GM23338 (cell line): ENCODE data around the gene ERICH3. TPM values are rescaled to one million over a fixed set of nuclear protein-coding genes. Genes with fewer than 3 reads are reported as not detected.

ENCODE experiments used
- ATAC-seq: fragments of 200-7000 bp; cut with Tn5 transposase; 3 replicates; pipeline ENCODE4 v1.9.1; 2020
- DNase-seq: peaks from one replicate; pipeline ENCODE4 v3.0.0-alpha.2; 2015; ENCODE audit warnings: low spot score
- H2AFZ ChIP-seq: fragments of 200-600 bp; sonication (generic); 2 replicates; pipeline ENCODE4 v1.8.0; 2016; ENCODE audit warnings: antibody characterized with exemption, mild to moderate bottlenecking, moderate library complexity
- H3F3A ChIP-seq: fragments of 200-600 bp; sonication (generic); replicated peaks from 2 replicates; pipeline ENCODE4 v1.8.0; 2017; ENCODE audit warnings: antibody characterized with exemption, mixed run types, low read depth
- H3K27ac ChIP-seq: fragments of 200-600 bp; sonication (generic); 2 replicates; pipeline ENCODE4 v1.6.1; 2016; ENCODE audit warnings: low read depth
- H3K27me3 ChIP-seq: fragments of 200-600 bp; sonication (generic); 2 replicates; pipeline ENCODE4 v1.8.0; 2016; ENCODE audit warnings: mild to moderate bottlenecking, mixed run types, moderate library complexity; ENCODE audit not compliant: insufficient read depth
- H3K36me3 ChIP-seq: fragments of 200-600 bp; sonication (generic); 2 replicates; pipeline ENCODE4 v1.8.0; 2016; ENCODE audit warnings: mild to moderate bottlenecking; ENCODE audit not compliant: insufficient read depth
- H3K4me1 ChIP-seq: fragments of 200-600 bp; sonication (generic); 2 replicates; pipeline ENCODE4 v1.8.0; 2016; ENCODE audit warnings: mild to moderate bottlenecking, moderate library complexity; ENCODE audit not compliant: insufficient read depth
- H3K4me2 ChIP-seq: fragments of 200-600 bp; sonication (generic); 2 replicates; pipeline ENCODE4 v1.7.1; 2017; ENCODE audit warnings: mixed run types
- H3K4me3 ChIP-seq: fragments of 200-600 bp; sonication (generic); 2 replicates; pipeline ENCODE4 v1.6.1; 2016; ENCODE audit warnings: mixed run types
- H3K79me2 ChIP-seq: fragments of 200-600 bp; sonication (generic); replicated peaks from 2 replicates; pipeline ENCODE4 v1.8.0; 2017; ENCODE audit warnings: mild to moderate bottlenecking; ENCODE audit not compliant: insufficient read depth
- H3K9me2 ChIP-seq: fragments of 200-600 bp; sonication (generic); 2 replicates; pipeline ENCODE4 v1.8.0; 2017; ENCODE audit not compliant: insufficient read depth
- H4K20me1 ChIP-seq: fragments of 200-600 bp; sonication (generic); replicated peaks from 2 replicates; pipeline ENCODE4 v1.8.0; 2017; ENCODE audit warnings: mild to moderate bottlenecking; ENCODE audit not compliant: insufficient read depth
- H3K27ac Mint-ChIP-seq: 2 replicates; pipeline ENCODE4 v1.8.0; 2020; ENCODE audit warnings: inconsistent platforms, mild to moderate bottlenecking, moderate library complexity, mixed read lengths
- H3K27me3 Mint-ChIP-seq: 3 replicates; pipeline ENCODE4 v1.8.0; 2022; ENCODE audit warnings: low read depth, mild to moderate bottlenecking, moderate library complexity, mixed read lengths, inconsistent platforms; ENCODE audit not compliant: insufficient read depth, poor library complexity
- H3K36me3 Mint-ChIP-seq: 3 replicates; pipeline ENCODE4 v1.8.0; 2021; ENCODE audit warnings: low read depth, mild to moderate bottlenecking, inconsistent platforms, moderate library complexity, mixed read lengths
- H3K4me1 Mint-ChIP-seq: 3 replicates; pipeline ENCODE4 v1.8.0; 2020; ENCODE audit warnings: mild to moderate bottlenecking, inconsistent platforms, mixed read lengths
- H3K4me3 Mint-ChIP-seq: 3 replicates; pipeline ENCODE4 v1.8.0; 2021; ENCODE audit warnings: moderate library complexity, mild to moderate bottlenecking, inconsistent platforms, mixed read lengths
- H3K9me3 Mint-ChIP-seq: 3 replicates; pipeline ENCODE4 v1.8.0; 2020; ENCODE audit warnings: moderate library complexity, mild to moderate bottlenecking, inconsistent platforms, mixed read lengths
- CREB1 ChIP-seq: fragments of 250-450 bp; sonication (Bioruptor Pico); IDR thresholded peaks from 2 replicates; pipeline ENCODE4 v1.5.0; 2020; ENCODE audit warnings: low read depth, mild to moderate bottlenecking, moderate library complexity
- EZH2 ChIP-seq: fragments of 200-600 bp; sonication (generic); IDR thresholded peaks from one replicate; pipeline ENCODE4 v1.8.0; 2017; ENCODE audit warnings: antibody characterized with exemption, mild to moderate bottlenecking, low read depth; ENCODE audit not compliant: unreplicated experiment
- NANOG ChIP-seq: IDR thresholded peaks from 2 replicates; pipeline ENCODE4 v1.6.1; 2016; ENCODE audit warnings: antibody characterized with exemption, borderline replicate concordance
- POLR2AphosphoS5 ChIP-seq: IDR thresholded peaks from 2 replicates; pipeline ENCODE4 v1.6.1; 2016; ENCODE audit warnings: antibody characterized with exemption, low read depth
- STAT1 ChIP-seq: IDR thresholded peaks from one replicate; pipeline ENCODE4 v1.6.1; 2016; ENCODE audit warnings: antibody characterized with exemption; ENCODE audit not compliant: unreplicated experiment
- ZNF114 ChIP-seq: fragments of 250-450 bp; sonication (Bioruptor Pico); IDR thresholded peaks from 2 replicates; pipeline ENCODE4 v1.5.0; 2020; ENCODE audit warnings: mild to moderate bottlenecking, moderate library complexity
- polyA plus RNA-seq: library from polyadenylated mRNA; unstranded; fragments of >200 nt; fragmentation: Nextera tagmentation; extraction: Ambion mirVana; gene quantifications from 2 replicates; pipeline ENCODE4 v1.2.1, GENCODE V29; 2016
- total RNA-seq: library from RNA; depleted of rRNA; stranded (reverse); fragments of >200 nt; shearing (Covaris generic); gene quantifications from 2 replicates; pipeline ENCODE4 v1.2.3, GENCODE V29; 2014
- TF ChIP-seq, protein P1 (sequence below), 2 experiments: fragments of 200-600 bp in 1 of 2; sonication (generic) in 1 of 2; conservative IDR thresholded peaks; 2 replicates each; pipeline versions ENCODE4 v1.5.1 to v1.6.1; 2016 to 2017; ENCODE audit warnings: antibody characterized with exemption in 2 of 2, low read depth in 2 of 2, mild to moderate bottlenecking in 2 of 2, moderate library complexity in 1 of 2
- TF ChIP-seq, protein P2 (sequence below): fragments of 250-450 bp; sonication (Bioruptor Pico); IDR thresholded peaks from 2 replicates; pipeline ENCODE4 v1.5.0; 2020; ENCODE audit warnings: mild to moderate bottlenecking, moderate library complexity
- TF ChIP-seq, protein P3 (sequence below): IDR thresholded peaks from one replicate; pipeline ENCODE4 v1.6.1; 2018; ENCODE audit warnings: antibody characterized with exemption; ENCODE audit not compliant: unreplicated experiment
- TF ChIP-seq, protein P4 (sequence below): IDR thresholded peaks from 2 replicates; pipeline ENCODE4 v1.6.1; 2016; ENCODE audit warnings: antibody characterized with exemption

The ERICH3 gene
- total and polyA plus RNA-seq, 2 experiments from 2014 or later = not detected

DNA sequence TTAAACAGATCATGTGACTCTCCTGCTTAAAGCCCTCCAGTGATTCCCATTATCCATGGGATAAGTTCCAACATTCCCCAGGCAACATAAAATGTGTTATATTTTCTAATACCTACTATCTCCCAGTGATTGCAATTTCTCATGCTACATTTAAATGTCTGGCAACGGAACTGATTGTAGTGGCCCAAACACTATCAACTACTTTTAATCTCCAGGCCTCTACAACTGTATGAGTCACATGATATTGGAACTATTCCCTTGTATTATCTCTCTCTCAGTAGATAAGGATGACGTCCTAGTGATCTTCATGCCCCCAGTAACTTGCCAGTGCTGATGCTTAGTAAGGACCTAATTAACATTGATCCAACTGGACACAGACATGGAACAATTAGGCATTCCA is 49.9 kb downstream of the ERICH3 start (continued):
- TF ChIP-seq, protein P1, sequence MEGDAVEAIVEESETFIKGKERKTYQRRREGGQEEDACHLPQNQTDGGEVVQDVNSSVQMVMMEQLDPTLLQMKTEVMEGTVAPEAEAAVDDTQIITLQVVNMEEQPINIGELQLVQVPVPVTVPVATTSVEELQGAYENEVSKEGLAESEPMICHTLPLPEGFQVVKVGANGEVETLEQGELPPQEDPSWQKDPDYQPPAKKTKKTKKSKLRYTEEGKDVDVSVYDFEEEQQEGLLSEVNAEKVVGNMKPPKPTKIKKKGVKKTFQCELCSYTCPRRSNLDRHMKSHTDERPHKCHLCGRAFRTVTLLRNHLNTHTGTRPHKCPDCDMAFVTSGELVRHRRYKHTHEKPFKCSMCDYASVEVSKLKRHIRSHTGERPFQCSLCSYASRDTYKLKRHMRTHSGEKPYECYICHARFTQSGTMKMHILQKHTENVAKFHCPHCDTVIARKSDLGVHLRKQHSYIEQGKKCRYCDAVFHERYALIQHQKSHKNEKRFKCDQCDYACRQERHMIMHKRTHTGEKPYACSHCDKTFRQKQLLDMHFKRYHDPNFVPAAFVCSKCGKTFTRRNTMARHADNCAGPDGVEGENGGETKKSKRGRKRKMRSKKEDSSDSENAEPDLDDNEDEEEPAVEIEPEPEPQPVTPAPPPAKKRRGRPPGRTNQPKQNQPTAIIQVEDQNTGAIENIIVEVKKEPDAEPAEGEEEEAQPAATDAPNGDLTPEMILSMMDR (conservative IDR thresholded peaks at IDR 0.05; ENCODE audit: low read depth in 2 of 2) = no peak
- TF ChIP-seq CREB1 (CRISPR knock-in tag) = no peak

DNA sequence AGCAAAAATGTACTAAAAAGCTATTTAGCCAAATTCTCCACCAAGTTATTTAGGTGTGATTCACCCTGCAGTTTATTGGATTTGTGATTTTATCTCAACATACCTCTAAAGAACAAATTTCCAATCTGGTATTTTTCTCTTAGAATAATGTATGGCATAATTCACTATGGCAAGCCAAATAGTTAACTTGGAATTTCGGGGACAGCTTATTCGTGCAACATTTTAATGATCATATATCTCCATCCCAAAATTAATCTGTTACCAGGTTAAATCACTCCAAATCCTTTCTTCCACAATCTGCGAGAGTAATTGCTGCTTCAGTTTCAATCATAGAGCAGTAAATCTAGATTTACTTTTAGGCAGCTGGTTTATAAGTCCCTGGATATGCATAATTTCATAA is 53.4 kb downstream of the ERICH3 start:
- Histone ChIP-seq H3K4me2 (no peak overlapping the region), H3K4me3 (no peak overlapping the region), H2AFZ (no peak overlapping the region), H3K4me1 (no peaks in the 10 kb centered on the region), H3K27me3 (no peaks in the 10 kb centered on the region), H3K9me2 (no peaks in the 10 kb centered on the region), H3F3A (no peaks in the 10 kb centered on the region), H3K36me3 (no peaks in the 10 kb centered on the region), H3K79me2 (no peaks in the 10 kb centered on the region), H4K20me1 (no peaks in the 10 kb centered on the region), H3K27ac (no peak overlapping the region)
- Mint-ChIP-seq H3K4me3 (no peak overlapping the region), H3K9me3 (no peaks in the 10 kb centered on the region), H3K27me3 (no peaks in the 10 kb centered on the region), H3K27ac (no peak overlapping the region), H3K36me3 (no peaks in the 10 kb centered on the region), H3K4me1 (no peaks in the 10 kb centered on the region; the same call in 2 of the 3 replicates)
- ATAC-seq = no peak
- no peak for DNase-seq
- TF ChIP-seq EZH2 (no peak), NANOG (no peak), STAT1 (no peak), POLR2AphosphoS5 (no peak), ZNF114 (CRISPR knock-in tag) (no peak), CREB1 (CRISPR knock-in tag) (no peak)
- TF ChIP-seq, protein P2, sequence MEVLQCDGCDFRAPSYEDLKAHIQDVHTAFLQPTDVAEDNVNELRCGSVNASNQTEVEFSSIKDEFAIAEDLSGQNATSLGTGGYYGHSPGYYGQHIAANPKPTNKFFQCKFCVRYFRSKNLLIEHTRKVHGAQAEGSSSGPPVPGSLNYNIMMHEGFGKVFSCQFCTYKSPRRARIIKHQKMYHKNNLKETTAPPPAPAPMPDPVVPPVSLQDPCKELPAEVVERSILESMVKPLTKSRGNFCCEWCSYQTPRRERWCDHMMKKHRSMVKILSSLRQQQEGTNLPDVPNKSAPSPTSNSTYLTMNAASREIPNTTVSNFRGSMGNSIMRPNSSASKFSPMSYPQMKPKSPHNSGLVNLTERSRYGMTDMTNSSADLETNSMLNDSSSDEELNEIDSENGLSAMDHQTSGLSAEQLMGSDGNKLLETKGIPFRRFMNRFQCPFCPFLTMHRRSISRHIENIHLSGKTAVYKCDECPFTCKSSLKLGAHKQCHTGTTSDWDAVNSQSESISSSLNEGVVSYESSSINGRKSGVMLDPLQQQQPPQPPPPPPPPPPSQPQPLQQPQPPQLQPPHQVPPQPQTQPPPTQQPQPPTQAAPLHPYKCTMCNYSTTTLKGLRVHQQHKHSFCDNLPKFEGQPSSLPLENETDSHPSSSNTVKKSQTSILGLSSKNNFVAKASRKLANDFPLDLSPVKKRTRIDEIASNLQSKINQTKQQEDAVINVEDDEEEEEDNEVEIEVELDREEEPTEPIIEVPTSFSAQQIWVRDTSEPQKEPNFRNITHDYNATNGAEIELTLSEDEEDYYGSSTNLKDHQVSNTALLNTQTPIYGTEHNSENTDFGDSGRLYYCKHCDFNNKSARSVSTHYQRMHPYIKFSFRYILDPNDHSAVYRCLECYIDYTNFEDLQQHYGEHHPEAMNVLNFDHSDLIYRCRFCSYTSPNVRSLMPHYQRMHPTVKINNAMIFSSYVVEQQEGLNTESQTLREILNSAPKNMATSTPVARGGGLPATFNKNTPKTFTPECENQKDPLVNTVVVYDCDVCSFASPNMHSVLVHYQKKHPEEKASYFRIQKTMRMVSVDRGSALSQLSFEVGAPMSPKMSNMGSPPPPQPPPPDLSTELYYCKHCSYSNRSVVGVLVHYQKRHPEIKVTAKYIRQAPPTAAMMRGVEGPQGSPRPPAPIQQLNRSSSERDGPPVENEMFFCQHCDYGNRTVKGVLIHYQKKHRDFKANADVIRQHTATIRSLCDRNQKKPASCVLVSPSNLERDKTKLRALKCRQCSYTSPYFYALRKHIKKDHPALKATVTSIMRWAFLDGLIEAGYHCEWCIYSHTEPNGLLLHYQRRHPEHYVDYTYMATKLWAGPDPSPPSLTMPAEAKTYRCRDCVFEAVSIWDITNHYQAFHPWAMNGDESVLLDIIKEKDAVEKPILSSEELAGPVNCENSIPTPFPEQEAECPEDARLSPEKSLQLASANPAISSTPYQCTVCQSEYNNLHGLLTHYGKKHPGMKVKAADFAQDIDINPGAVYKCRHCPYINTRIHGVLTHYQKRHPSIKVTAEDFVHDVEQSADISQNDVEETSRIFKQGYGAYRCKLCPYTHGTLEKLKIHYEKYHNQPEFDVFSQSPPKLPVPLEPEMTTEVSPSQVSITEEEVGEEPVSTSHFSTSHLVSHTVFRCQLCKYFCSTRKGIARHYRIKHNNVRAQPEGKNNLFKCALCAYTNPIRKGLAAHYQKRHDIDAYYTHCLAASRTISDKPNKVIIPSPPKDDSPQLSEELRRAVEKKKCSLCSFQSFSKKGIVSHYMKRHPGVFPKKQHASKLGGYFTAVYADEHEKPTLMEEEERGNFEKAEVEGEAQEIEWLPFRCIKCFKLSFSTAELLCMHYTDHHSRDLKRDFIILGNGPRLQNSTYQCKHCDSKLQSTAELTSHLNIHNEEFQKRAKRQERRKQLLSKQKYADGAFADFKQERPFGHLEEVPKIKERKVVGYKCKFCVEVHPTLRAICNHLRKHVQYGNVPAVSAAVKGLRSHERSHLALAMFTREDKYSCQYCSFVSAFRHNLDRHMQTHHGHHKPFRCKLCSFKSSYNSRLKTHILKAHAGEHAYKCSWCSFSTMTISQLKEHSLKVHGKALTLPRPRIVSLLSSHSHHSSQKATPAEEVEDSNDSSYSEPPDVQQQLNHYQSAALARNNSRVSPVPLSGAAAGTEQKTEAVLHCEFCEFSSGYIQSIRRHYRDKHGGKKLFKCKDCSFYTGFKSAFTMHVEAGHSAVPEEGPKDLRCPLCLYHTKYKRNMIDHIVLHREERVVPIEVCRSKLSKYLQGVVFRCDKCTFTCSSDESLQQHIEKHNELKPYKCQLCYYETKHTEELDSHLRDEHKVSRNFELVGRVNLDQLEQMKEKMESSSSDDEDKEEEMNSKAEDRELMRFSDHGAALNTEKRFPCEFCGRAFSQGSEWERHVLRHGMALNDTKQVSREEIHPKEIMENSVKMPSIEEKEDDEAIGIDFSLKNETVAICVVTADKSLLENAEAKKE (CRISPR knock-in tag) = no peak
- TF ChIP-seq, protein P1 (conservative IDR thresholded peaks at IDR 0.05; ENCODE audit: low read depth in 2 of 2) = no peak
- TF ChIP-seq, protein P3, sequence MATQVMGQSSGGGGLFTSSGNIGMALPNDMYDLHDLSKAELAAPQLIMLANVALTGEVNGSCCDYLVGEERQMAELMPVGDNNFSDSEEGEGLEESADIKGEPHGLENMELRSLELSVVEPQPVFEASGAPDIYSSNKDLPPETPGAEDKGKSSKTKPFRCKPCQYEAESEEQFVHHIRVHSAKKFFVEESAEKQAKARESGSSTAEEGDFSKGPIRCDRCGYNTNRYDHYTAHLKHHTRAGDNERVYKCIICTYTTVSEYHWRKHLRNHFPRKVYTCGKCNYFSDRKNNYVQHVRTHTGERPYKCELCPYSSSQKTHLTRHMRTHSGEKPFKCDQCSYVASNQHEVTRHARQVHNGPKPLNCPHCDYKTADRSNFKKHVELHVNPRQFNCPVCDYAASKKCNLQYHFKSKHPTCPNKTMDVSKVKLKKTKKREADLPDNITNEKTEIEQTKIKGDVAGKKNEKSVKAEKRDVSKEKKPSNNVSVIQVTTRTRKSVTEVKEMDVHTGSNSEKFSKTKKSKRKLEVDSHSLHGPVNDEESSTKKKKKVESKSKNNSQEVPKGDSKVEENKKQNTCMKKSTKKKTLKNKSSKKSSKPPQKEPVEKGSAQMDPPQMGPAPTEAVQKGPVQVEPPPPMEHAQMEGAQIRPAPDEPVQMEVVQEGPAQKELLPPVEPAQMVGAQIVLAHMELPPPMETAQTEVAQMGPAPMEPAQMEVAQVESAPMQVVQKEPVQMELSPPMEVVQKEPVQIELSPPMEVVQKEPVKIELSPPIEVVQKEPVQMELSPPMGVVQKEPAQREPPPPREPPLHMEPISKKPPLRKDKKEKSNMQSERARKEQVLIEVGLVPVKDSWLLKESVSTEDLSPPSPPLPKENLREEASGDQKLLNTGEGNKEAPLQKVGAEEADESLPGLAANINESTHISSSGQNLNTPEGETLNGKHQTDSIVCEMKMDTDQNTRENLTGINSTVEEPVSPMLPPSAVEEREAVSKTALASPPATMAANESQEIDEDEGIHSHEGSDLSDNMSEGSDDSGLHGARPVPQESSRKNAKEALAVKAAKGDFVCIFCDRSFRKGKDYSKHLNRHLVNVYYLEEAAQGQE = no peak
- TF ChIP-seq, protein P4, sequence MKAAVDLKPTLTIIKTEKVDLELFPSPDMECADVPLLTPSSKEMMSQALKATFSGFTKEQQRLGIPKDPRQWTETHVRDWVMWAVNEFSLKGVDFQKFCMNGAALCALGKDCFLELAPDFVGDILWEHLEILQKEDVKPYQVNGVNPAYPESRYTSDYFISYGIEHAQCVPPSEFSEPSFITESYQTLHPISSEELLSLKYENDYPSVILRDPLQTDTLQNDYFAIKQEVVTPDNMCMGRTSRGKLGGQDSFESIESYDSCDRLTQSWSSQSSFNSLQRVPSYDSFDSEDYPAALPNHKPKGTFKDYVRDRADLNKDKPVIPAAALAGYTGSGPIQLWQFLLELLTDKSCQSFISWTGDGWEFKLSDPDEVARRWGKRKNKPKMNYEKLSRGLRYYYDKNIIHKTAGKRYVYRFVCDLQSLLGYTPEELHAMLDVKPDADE = no peak
